A673 (cell line): Measurements from ENCODE around the gene NUBPL.
"Not testable (repeated sequence)": the region's sequence is repeated elsewhere in the genome, so short reads cannot be mapped to it uniquely, and the experiment has no call there.

Experiments used
- EZH2 ChIP-seq: fragments of 200-600 bp; sonication (generic); IDR thresholded peaks from 2 replicates; pipeline ENCODE4 v1.6.1; 2017; ENCODE audit warnings: borderline replicate concordance, low read depth, mild to moderate bottlenecking, mixed read lengths, antibody characterized with exemption, low read length; ENCODE audit not compliant: poor library complexity, severe bottlenecking
- TF ChIP-seq, protein P1 (sequence below): fragments of 300-800, 200-600 bp; sonication (generic); conservative IDR thresholded peaks from 2 replicates; pipeline ENCODE4 v1.5.1; 2017; ENCODE audit warnings: low read depth, mild to moderate bottlenecking, antibody characterized with exemption, low read length, moderate library complexity, mixed read lengths

DNA sequence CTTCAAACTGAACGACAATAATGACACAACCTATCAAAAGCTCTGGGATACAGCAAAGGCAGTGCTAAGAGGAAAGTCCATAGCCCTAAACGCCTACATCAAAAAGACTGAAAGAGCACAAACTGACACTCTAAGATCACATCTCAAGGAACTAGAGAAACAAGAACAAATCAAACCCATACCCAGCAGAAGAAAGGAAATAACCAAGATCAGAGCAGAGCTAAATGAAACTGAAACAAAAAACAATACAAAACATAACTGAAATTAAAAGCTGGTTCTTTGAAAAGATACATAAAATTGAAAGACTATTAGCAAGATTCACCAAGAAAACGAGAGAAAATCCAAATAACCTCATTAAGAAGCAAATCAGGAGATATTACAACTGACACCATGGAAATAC is 306.9 kb downstream of the NUBPL start:
- TF ChIP-seq, protein P1, sequence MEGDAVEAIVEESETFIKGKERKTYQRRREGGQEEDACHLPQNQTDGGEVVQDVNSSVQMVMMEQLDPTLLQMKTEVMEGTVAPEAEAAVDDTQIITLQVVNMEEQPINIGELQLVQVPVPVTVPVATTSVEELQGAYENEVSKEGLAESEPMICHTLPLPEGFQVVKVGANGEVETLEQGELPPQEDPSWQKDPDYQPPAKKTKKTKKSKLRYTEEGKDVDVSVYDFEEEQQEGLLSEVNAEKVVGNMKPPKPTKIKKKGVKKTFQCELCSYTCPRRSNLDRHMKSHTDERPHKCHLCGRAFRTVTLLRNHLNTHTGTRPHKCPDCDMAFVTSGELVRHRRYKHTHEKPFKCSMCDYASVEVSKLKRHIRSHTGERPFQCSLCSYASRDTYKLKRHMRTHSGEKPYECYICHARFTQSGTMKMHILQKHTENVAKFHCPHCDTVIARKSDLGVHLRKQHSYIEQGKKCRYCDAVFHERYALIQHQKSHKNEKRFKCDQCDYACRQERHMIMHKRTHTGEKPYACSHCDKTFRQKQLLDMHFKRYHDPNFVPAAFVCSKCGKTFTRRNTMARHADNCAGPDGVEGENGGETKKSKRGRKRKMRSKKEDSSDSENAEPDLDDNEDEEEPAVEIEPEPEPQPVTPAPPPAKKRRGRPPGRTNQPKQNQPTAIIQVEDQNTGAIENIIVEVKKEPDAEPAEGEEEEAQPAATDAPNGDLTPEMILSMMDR, result not testable (repeated sequence)
- not testable (repeated sequence) for TF ChIP-seq EZH2
